Motor neuron (in vitro differentiated cells): Measurements from ENCODE around the gene PTGIR. TPM values are rescaled to one million over a fixed set of nuclear protein-coding genes. Genes with fewer than 3 reads are reported as not detected.
A peak's percentile ranks its signal among the peaks of the same experiment; 100 is the strongest.

Source experiments
- ATAC-seq, 8 experiments: fragments of 200-7000 bp; cut with Tn5 transposase; replicated peaks in 6 of 8; 2 replicates each; pipeline ENCODE4 v1.8.0; 2021; ENCODE audit warnings: mild to moderate bottlenecking in 8 of 8, moderate library complexity in 8 of 8
- H3K27ac ChIP-seq, 2 donors: fragments of 250-450 bp; sonication (Bioruptor Pico); 2 replicates each; pipeline ENCODE4 v1.9.0; 2021; ENCODE audit warnings: antibody characterized with exemption in 2 of 2, mild to moderate bottlenecking in 2 of 2, moderate library complexity in 1 of 2
- H3K4me1 ChIP-seq, 2 donors: fragments of 250-450 bp; sonication (Bioruptor Pico); replicated peaks in 1 of 2; 2 replicates each; pipeline ENCODE4 v1.6.1; 2021; ENCODE audit warnings: antibody characterized with exemption in 2 of 2, mild to moderate bottlenecking in 2 of 2, moderate library complexity in 1 of 2
- H3K4me3 ChIP-seq, 5 donors: fragments of 250-450 bp; sonication (Bioruptor Pico); 2 replicates each; pipeline ENCODE4 v1.9.0; 2021; ENCODE audit warnings: antibody characterized with exemption in 5 of 5, mild to moderate bottlenecking in 5 of 5, moderate library complexity in 4 of 5
- WGBS, 10 experiments: fragments of 450-650 bp; shearing (Covaris generic); methylation state at CpG; one replicate each; pipeline ENCODE4 v1.0.0; 2022; 5-methylcytosine and 5-hydroxymethylcytosine counted together
- in situ Hi-C, 9 experiments: fragments of 400-800 bp; cut with MboI; loops; one replicate each; pipeline ENCODE4 v1.15.0; 2021; ENCODE audit warnings: low sequenced_read_pairs in 9 of 9, low pct_unique_long_range_greater_than_20kb in 2 of 9; ENCODE audit not compliant: unreplicated experiment in 9 of 9
- total RNA-seq, 8 experiments: library from RNA; unstranded; fragments of 300-600 nt; gene quantifications; 2 replicates each; pipeline versions ENCODE4 v1.2.3 to v1.2.4, GENCODE V29; 2022

The PTGIR gene
- total RNA-seq, 8 experiments from 2014 or later: 0.27 to 1.7 (median 0.51) TPM; not detected in 1

GRCh38 chr19:46609511-46610412 is 15.1 kb downstream of the PTGIR start:
- H3K27ac ChIP-seq: no peak overlapping the region
- 50 to 85% (median 71%) methylated on average over 2 to 21 of the region's 30 CpGs; no CpG with 5 or more reads in 3 of the 10 experiments for WGBS, 10 experiments
- H3K4me1 ChIP-seq: peaks cover 0 to 6% of the 10 kb centered on the region in 2 donors
- in situ Hi-C loops: loop anchor here in 2 of 9 experiments (10.0 to 25.0 kb wide), 2 partner anchors 55 to 228 kb away; partner anchors contain the start of gene DACT3 (in 1 of the 2)
- no peak for ATAC-seq
- H3K4me3 ChIP-seq: no peak overlapping the region

- Histone ChIP-seq H3K4me3 (no peak overlapping the region), H3K27ac (no peak overlapping the region), H3K4me1 (peaks cover 6 to 10% of the 10 kb centered on the region in 2 donors)
- peak in 1 of 8 experiments; percentile 8 for ATAC-seq
- 97 to 100% (median 97%) methylated on average over 2 to 19 of the region's 27 CpGs; no CpG with 5 or more reads in 5 of the 10 experiments for WGBS, 10 experiments
- in situ Hi-C loops: loop anchor here in 1 of 9 experiments (25.0 kb wide), 1 partner anchor 229 kb away; no protein-coding TSS in a partner anchor
These were observed 16.1 kb downstream of the PTGIR start for GRCh38 chr19:46608581-46609345.

- in situ Hi-C loops: loop anchor here in 1 of 9 experiments (25.0 kb wide), 1 partner anchor 229 kb away; no protein-coding TSS in a partner anchor
- 20 to 100% (median 92%) methylated on average over 1 to 2 of the region's 9 CpGs; no CpG with 5 or more reads in 6 of the 10 experiments for WGBS, 10 experiments
- ATAC-seq: no peak
- Histone ChIP-seq H3K27ac (no peak overlapping the region), H3K4me3 (no peak overlapping the region), H3K4me1 (peaks cover 12 to 15% of the 10 kb centered on the region in 2 donors)
These were observed 16.7 kb downstream of the PTGIR start for GRCh38 chr19:46608178-46608577.

GRCh38 chr19:46607448-46607841 is 17.4 kb downstream of the PTGIR start:
- no peak overlapping the region for H3K4me3 ChIP-seq
- WGBS, 10 experiments: 74 to 90% (median 79%) methylated on average over 1 to 3 of the region's 12 CpGs; no CpG with 5 or more reads in 6 of the 10 experiments
- H3K27ac ChIP-seq: no peak overlapping the region
- ATAC-seq: no peak
- peaks cover 18 to 21% of the 10 kb centered on the region in 2 donors for H3K4me1 ChIP-seq
- in situ Hi-C loops: loop anchor here in 1 of 9 experiments (25.0 kb wide), 1 partner anchor 230 kb away; no protein-coding TSS in a partner anchor

GRCh38 chr19:46606681-46607447 is 18.0 kb downstream of the PTGIR start:
- no peak overlapping the region for H3K27ac ChIP-seq
- no peak overlapping the region for H3K4me3 ChIP-seq
- peaks cover 18 to 21% of the 10 kb centered on the region in 2 donors for H3K4me1 ChIP-seq
- in situ Hi-C loops: loop anchor here in 1 of 9 experiments (25.0 kb wide), 1 partner anchor 230 kb away; no protein-coding TSS in a partner anchor
- WGBS, 10 experiments: 8 to 100% (median 96%) methylated on average over 1 to 5 of the region's 12 CpGs; no CpG with 5 or more reads in 5 of the 10 experiments
- no peak for ATAC-seq

GRCh38 chr19:46606019-46606418 is 18.9 kb downstream of the PTGIR start:
- in situ Hi-C loops: loop anchor here in 1 of 9 experiments (25.0 kb wide), 1 partner anchor 231 kb away; no protein-coding TSS in a partner anchor
- 60 to 100% (median 95%) methylated on average over 1 to 5 of the region's 11 CpGs; no CpG with 5 or more reads in 4 of the 10 experiments for WGBS, 10 experiments
- peaks cover 18 to 21% of the 10 kb centered on the region in 2 donors for H3K4me1 ChIP-seq
- H3K27ac ChIP-seq: no peak overlapping the region
- H3K4me3 ChIP-seq: no peak overlapping the region
- no peak for ATAC-seq

- Histone ChIP-seq H3K27ac (no peak overlapping the region), H3K4me3 (no peak overlapping the region), H3K4me1 (peaks cover 18 to 21% of the 10 kb centered on the region in 2 donors)
- 70 to 95% (median 89%) methylated on average over 2 to 10 of the region's 16 CpGs; no CpG with 5 or more reads in 6 of the 10 experiments for WGBS, 10 experiments
- ATAC-seq: no peak
- in situ Hi-C loops: loop anchor here in 1 of 9 experiments (25.0 kb wide), 1 partner anchor 232 kb away; no protein-coding TSS in a partner anchor
These were observed 19.5 kb downstream of the PTGIR start for GRCh38 chr19:46605356-46605821.

- ATAC-seq: no peak
- H3K4me1 ChIP-seq: peaks cover 18 to 21% of the 10 kb centered on the region in 2 donors
- no peak overlapping the region for H3K27ac ChIP-seq
- in situ Hi-C loops: loop anchor here in 1 of 9 experiments (25.0 kb wide), 1 partner anchor 232 kb away; no protein-coding TSS in a partner anchor
- whole genome bisulfite sequencing, 10 experiments: 59 to 100% (median 89%) methylated on average over 1 to 9 of the region's 13 CpGs; no CpG with 5 or more reads in 5 of the 10 experiments
- no peak overlapping the region for H3K4me3 ChIP-seq
These were observed 20.0 kb downstream of the PTGIR start for GRCh38 chr19:46604781-46605355.

- ATAC-seq: no peak
- Histone ChIP-seq H3K27ac (no peak overlapping the region), H3K4me3 (peak overlapping the region in 4 of 5 donors; percentile 55 to 99 (median 85)), H3K4me1 (peaks cover 18 to 21% of the 10 kb centered on the region in 2 donors)
- 0 to 100% (median 61%) methylated on average over 1 to 5 of the region's 9 CpGs; no CpG with 5 or more reads in 4 of the 10 experiments for WGBS, 10 experiments
- in situ Hi-C loops: loop anchor here in 1 of 9 experiments (25.0 kb wide), 1 partner anchor 234 kb away; no protein-coding TSS in a partner anchor
These were observed 21.1 kb downstream of the PTGIR start for GRCh38 chr19:46603752-46604231.

GRCh38 chr19:46603195-46603637 is 21.7 kb downstream of the PTGIR start:
- H3K4me3 ChIP-seq: peak overlapping the region; percentile 55 to 99 (median 73)
- 0 to 80% methylated on average over 1 of the region's 2 CpGs; no CpG with 5 or more reads in 8 of the 10 experiments for WGBS, 10 experiments
- in situ Hi-C loops: loop anchor here in 1 of 9 experiments (25.0 kb wide), 1 partner anchor 234 kb away; no protein-coding TSS in a partner anchor
- no peak for ATAC-seq
- peak overlapping the region; percentile 100 for H3K27ac ChIP-seq
- H3K4me1 ChIP-seq: peaks cover 18 to 21% of the 10 kb centered on the region in 2 donors
